Stimulated activated effector memory CD8-positive, alpha-beta T cell treated with anti-CD3 and anti-CD28 coated beads, Interleukin-12 subunit alpha, Interleukin-12 subunit beta, amount 100 ng/mL, for 72 hours (primary cell): ENCODE results near the gene FOXA2.

Experiments
- ATAC-seq: fragments of 150-1000 bp; cut with Tn5 transposase; 2 replicates; pipeline ENCODE4 v1.10.0; 2021
- DNase-seq, 2 donors: peaks; one replicate each; pipeline ENCODE4 v3.0.0; 2021 to 2022; ENCODE audit warnings: low spot score in 2 of 2
- H3K27ac Mint-ChIP-seq: one replicate; pipeline ENCODE4 v1.8.0; 2022; ENCODE audit warnings: mild to moderate bottlenecking, mixed read lengths
- H3K36me3 Mint-ChIP-seq: one replicate; pipeline ENCODE4 v1.8.0; 2022; ENCODE audit warnings: mild to moderate bottlenecking, mixed read lengths
- H3K4me1 Mint-ChIP-seq: one replicate; pipeline ENCODE4 v1.8.0; 2022; ENCODE audit warnings: mixed read lengths
- H3K4me3 Mint-ChIP-seq: one replicate; pipeline ENCODE4 v1.8.0; 2022; ENCODE audit warnings: mild to moderate bottlenecking, mixed read lengths
- H3K9me3 Mint-ChIP-seq: one replicate; pipeline ENCODE4 v1.8.0; 2022; ENCODE audit warnings: mixed read lengths

The FOXA2 gene

DNA sequence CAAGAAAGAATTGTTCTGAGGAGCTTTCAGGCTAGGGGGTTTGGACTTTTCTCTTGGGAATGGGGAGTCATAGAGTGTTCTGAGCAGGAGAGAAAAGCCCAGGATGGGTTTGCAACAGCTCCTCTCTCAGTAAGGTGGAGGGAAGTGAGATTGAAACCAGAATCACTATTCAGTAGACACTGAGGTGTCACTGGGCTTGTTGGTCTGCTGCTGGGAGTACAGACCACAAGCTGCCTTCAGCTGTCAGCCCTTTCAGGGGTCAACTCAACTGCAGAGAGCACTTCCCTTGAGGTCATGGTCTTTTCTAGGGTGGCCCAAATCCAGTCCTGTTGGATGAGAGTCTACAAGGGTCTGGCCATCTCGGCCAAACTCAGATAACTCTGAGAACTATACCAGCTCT lies 12.9 kb upstream of the FOXA2 start:
- H3K4me3 Mint-ChIP-seq = no peak overlapping the region
- DNase-seq (no peak), ATAC-seq (no peak)
- peaks cover 5% of the 10 kb centered on the region for H3K9me3 Mint-ChIP-seq
- H3K36me3 Mint-ChIP-seq = no peaks in the 10 kb centered on the region
- no peaks in the 10 kb centered on the region for H3K4me1 Mint-ChIP-seq
- no peak overlapping the region for H3K27ac Mint-ChIP-seq

GRCh38 chr20:22590662-22591061 lies 6.3 kb upstream of the FOXA2 start:
- DNase-seq (no peak), ATAC-seq (no peak)
- Mint-ChIP-seq H3K4me3 (no peak overlapping the region), H3K36me3 (no peaks in the 10 kb centered on the region), H3K4me1 (no peaks in the 10 kb centered on the region), H3K27ac (no peak overlapping the region), H3K9me3 (peaks cover 7% of the 10 kb centered on the region)

GRCh38 chr20:22586645-22587310 lies 2.4 kb upstream of the FOXA2 start:
- Mint-ChIP-seq H3K4me3 (no peak overlapping the region), H3K36me3 (no peaks in the 10 kb centered on the region), H3K4me1 (no peaks in the 10 kb centered on the region), H3K27ac (no peak overlapping the region), H3K9me3 (peaks cover 6% of the 10 kb centered on the region)
- ATAC-seq (no peak), DNase-seq (no peak)

DNA sequence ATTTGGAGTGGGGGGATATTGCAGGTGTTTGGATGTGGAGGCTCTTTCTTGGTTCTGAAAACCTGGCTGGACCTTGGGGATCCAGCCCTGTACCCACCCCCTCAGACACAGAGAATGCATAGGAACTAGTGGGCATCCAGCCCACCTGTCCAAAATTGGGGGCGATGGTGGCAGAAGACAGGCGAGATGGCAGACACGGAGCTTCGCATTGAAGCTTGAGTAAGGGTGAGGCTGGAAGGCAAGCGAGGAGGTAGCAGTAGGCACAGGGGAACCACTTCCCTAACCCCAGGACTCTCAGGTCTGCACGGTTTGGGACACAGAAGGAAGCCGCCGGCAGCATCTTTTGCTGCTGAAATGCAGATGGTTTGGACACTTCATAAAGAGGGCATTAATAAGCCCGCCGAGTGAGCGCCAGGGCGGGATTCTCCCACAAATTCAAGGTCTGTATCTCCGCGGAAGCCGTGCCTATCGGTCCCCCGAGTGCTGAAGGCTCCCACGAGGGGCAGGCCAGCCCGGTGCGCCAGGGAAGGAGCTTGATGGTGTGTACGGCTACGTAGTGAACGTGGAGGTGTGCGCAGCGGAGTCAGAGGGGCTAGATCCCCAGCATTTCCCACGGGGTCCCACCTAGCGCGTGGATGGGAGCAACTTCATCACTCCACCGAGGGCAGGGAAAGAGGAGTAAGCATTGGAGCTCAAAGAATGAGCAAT lies 1.6 kb upstream of the FOXA2 start:
- H3K9me3 Mint-ChIP-seq = peaks cover 6% of the 10 kb centered on the region
- no peak overlapping the region for H3K27ac Mint-ChIP-seq
- H3K36me3 Mint-ChIP-seq = no peaks in the 10 kb centered on the region
- no peaks in the 10 kb centered on the region for H3K4me1 Mint-ChIP-seq
- H3K4me3 Mint-ChIP-seq = no peak overlapping the region
- no peak for DNase-seq
- no peak for ATAC-seq

DNA sequence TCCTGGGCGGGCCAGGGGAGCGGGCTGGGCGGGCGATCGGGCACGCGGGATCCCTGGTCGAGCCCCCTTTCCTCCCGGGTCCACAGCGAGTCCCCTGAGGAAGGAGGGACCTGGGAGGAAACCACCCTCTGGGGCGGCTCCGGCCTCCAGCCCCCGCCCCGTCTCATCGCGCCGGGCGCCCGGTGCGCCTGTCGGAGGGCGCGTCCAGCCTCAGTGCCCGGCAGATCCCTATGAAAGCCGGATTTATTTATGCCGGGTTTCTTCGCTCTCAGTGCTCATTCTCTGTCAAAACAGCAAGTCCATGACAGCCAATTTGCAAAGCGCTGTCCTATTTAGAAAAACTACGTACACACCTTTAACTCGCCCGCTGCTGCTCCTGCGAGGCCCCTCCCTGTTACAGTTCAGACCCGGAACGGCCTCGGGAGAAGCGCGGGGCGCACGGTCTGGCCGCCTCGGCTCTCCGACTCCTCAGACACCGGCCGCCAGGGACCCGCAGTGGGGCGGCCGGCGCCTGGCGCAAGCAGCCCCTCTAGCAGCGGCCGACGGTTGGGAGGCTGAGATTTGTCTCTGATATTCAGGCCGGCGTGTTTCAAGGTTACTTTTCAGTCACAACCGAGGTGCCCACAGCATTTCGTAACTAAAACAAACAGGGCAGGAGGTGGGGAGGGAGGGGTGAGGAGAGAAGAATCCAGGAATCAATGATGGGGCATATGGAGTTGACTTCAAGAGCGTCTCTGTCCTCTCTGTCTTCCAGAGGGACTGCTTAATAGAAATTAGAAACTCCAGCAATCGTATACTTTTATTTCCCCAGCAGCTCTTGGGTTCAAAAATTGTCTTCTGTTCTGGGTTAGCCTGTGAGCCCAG lies 782 bp upstream of the FOXA2 start:
- DNase-seq (no peak), ATAC-seq (no peak)
- H3K27ac Mint-ChIP-seq = no peak overlapping the region
- no peak overlapping the region for H3K4me3 Mint-ChIP-seq
- peaks cover 6% of the 10 kb centered on the region for H3K9me3 Mint-ChIP-seq
- H3K4me1 Mint-ChIP-seq = no peaks in the 10 kb centered on the region
- H3K36me3 Mint-ChIP-seq = no peaks in the 10 kb centered on the region

DNA sequence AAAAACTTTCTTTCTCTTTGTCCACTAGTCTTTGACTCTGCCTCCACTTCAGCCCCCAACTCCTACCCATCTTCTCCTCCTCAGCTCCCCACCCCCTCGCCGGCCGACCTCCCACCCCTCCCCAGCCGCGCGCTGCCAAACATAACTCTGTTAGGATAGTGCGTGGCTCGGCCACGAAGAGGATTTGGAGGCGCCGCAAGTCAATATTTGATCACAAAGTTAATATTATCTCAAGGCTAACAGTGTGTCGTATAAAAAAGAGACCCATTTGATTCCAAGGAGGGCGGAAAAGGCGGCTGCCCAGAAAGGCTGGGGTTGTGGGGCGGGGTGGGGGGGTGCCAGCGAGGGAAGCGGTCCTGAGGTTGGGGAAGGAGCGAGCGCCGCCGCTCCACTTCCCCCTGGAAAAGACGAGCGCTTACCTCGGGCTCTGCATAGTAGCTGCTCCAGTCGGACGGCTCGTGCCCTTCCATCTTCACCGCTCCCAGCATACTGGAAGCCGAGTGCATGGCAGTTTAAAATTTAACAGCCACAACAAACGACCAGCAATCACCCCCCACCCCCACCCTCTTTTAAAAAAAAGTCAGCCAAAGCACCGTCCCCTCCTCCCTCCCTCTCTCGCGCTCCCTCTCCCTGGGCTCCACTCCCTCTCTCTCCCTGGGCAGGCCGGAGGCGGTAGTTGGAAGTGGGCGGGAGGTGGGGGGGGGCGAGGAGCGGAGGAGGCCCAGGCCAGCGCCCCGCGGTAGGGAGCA lies 425 bp downstream of the FOXA2 start:
- H3K36me3 Mint-ChIP-seq = no peaks in the 10 kb centered on the region
- DNase-seq (no peak), ATAC-seq (no peak)
- H3K27ac Mint-ChIP-seq = no peak overlapping the region
- H3K4me1 Mint-ChIP-seq = no peaks in the 10 kb centered on the region
- peaks cover 1% of the 10 kb centered on the region for H3K9me3 Mint-ChIP-seq
- no peak overlapping the region for H3K4me3 Mint-ChIP-seq

- Mint-ChIP-seq H3K4me1 (no peaks in the 10 kb centered on the region), H3K4me3 (no peak overlapping the region), H3K36me3 (no peaks in the 10 kb centered on the region), H3K9me3 (peaks cover 3% of the 10 kb centered on the region), H3K27ac (no peak overlapping the region)
- no peak for DNase-seq
- ATAC-seq = no peak
These were observed 1.2 kb downstream of the FOXA2 start for GRCh38 chr20:22582964-22583772.

GRCh38 chr20:22582386-22582963 lies 1.9 kb downstream of the FOXA2 start:
- H3K36me3 Mint-ChIP-seq = no peaks in the 10 kb centered on the region
- H3K27ac Mint-ChIP-seq = no peak overlapping the region
- peaks cover 6% of the 10 kb centered on the region for H3K9me3 Mint-ChIP-seq
- H3K4me3 Mint-ChIP-seq = no peak overlapping the region
- no peaks in the 10 kb centered on the region for H3K4me1 Mint-ChIP-seq
- ATAC-seq (no peak), DNase-seq (no peak)

DNA sequence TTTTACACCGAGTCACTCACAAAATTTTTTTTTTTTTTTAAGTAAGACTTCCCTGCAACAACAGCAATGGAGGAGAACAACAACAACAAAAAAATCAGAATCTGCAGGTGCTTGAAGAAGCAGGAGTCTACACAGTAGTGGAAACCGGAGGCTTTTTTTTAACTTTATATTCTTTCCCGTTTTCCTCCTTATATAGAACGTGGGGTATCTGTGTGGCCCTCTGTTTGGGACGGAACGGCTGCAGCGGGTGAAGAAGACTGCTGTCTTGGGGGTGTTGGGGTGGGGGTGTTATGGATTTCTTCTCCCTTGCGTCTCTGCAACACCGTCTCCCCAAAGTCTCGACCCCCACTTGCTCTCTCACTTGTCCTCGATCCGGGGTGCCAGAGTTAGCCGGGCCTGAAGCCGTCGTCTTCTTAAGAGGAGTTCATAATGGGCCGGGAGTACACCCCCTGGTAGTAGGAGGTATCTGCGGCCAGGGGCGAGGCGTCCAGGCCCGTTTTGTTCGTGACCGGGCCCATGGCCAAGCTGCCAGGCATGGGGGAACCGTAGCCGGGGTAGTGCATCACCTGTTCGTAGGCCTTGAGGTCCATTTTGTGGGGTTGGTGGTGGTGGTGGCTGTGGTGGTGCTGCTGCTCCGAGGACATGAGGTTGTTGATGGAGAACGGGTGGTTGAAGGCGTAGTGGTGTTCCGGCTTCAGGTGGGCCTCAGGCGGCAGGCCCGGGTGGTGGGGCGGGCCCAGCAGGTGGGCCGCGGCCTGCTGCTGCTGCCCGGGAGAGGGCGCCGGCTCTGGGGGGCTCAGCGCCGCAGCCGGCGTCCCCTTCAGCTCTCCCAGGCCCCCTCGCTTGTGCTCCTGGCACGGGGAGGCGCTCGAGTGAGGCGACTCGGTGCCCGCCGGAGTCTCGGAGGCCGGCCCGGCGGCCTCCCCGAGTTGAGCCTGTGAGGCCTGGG lies 2.7 kb downstream of the FOXA2 start:
- Mint-ChIP-seq H3K4me1 (no peaks in the 10 kb centered on the region), H3K9me3 (peaks cover 6% of the 10 kb centered on the region), H3K4me3 (no peak overlapping the region), H3K27ac (no peak overlapping the region), H3K36me3 (no peaks in the 10 kb centered on the region)
- DNase-seq = no peak
- ATAC-seq = no peak

DNA sequence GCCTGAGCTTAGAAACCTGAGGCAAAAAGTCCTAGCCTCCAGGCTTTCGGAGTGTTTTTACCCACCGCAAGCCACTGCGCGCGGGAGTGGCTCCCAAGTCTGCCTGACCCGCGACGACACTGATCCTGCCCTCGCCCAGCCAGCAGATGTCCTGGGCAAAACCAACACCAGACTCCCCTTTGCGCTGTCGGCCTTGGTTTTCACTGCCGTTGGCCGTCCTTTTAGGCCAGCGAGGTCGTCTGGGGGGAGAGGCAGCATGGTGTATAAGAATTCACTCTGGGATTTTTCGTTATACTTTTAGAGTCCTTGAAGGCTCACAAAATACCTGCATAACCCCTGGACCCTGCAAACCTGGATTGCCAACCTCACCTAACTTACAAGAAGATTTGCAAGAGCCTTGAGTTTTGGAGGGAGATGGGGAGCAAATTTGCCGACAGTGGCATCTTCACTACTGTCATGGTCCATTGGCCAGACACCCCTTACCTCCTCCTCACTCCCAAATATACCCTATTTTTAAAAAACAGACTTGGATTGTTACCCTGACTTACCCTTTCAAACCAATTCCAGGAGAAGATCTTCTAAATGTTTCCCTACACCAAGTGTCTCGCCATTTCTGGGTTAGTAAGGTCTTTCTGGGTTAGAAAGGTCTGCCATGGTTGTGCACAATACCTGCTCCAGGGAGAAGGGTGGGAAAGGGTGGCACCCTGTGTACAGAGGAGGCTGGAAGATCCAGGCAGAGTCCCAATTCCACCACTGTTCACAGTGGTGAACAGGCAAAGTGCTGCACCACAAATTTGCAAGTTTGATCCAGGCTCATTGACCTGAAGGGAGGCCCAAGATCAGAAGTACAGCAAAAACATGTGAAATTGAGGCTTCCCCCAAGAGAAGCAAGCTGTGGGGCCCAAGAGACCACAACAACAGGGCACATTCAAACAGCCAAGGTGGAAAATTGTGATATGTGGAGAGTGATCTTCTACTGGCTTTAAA lies 4.4 kb downstream of the FOXA2 start:
- H3K4me1 Mint-ChIP-seq = no peaks in the 10 kb centered on the region
- no peak overlapping the region for H3K4me3 Mint-ChIP-seq
- ATAC-seq = no peak
- no peak overlapping the region for H3K27ac Mint-ChIP-seq
- DNase-seq = no peak
- H3K9me3 Mint-ChIP-seq = peaks cover 8% of the 10 kb centered on the region
- H3K36me3 Mint-ChIP-seq = no peaks in the 10 kb centered on the region

GRCh38 chr20:22579119-22579427 lies 5.3 kb downstream of the FOXA2 start:
- no peak overlapping the region for H3K4me3 Mint-ChIP-seq
- H3K9me3 Mint-ChIP-seq = peaks cover 8% of the 10 kb centered on the region
- no peaks in the 10 kb centered on the region for H3K36me3 Mint-ChIP-seq
- H3K4me1 Mint-ChIP-seq = no peaks in the 10 kb centered on the region
- no peak overlapping the region for H3K27ac Mint-ChIP-seq
- ATAC-seq (no peak), DNase-seq (no peak)

DNA sequence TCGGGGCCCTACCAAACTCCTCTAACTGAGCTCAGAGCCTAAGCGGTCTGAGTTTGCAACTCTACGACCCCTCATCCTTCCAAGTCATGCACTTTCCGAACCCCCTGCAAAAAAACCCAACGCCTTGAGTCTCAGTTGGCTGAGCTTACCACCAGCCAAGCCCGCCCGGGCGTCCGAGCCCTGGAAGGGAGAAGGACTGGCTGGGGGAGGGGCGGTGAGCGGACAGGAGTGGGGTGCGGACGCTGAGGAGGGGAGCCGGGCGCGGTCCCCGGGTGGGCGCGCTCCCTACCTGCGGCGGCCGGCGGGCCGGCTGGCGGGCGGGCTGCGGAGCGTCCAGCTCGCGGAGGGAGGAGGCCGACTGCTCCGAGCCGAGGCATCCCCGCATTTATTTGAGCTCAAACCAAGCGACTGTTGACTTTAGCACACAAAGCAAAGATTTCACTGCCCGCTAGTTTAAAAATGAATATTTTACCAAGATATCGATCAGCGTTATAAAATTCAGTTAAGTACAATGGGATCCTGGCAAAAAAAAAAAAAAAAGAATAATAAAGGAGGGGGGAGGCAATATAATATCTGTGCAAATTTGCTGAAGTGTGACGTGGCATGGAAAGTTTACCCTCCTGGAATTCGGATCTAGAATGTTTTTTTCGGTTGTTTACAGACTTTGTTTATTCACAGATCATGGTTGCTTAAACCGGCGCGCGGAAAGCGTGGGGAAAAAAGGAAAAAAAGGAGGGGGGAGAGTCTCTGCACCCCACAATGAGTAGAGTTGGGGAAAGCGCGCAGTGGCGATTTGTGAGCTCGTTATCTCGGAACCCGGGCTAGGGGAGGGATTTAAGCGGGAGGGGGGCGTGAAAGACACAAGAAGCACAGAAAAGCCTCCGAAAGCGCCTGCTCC lies 5.9 kb downstream of the FOXA2 start:
- Mint-ChIP-seq H3K36me3 (no peaks in the 10 kb centered on the region), H3K4me3 (no peak overlapping the region), H3K4me1 (no peaks in the 10 kb centered on the region), H3K9me3 (peaks cover 8% of the 10 kb centered on the region), H3K27ac (no peak overlapping the region)
- no peak for ATAC-seq
- DNase-seq = no peak
